Ammon's horn (tissue), 1 donor: Measurements from ENCODE around the gene PEX12.
"Not testable (repeated sequence)": the region's sequence is repeated elsewhere in the genome, so short reads cannot be mapped to it uniquely, and the experiment has no call there.

Experiments used
- DNase-seq: peaks from one replicate; pipeline ENCODE4 v3.0.0-alpha.2; 2016; ENCODE audit warnings: low spot score

Gene PEX12

GRCh38 chr17:35537601-35538141, 40.7 kb downstream of the PEX12 start, which contains the start of gene SLFN12L:
SLFN12L (minus strand) TSS chr17:35537678; CDS start chr17:35522364, 15,314 bp downstream.
- no peak for DNase-seq

GRCh38 chr17:35536664-35537171, 41.7 kb downstream of the PEX12 start:
- no peak for DNase-seq

GRCh38 chr17:35535406-35535805, 43.0 kb downstream of the PEX12 start:
- not testable (repeated sequence) for DNase-seq

GRCh38 chr17:35534576-35535093, 43.7 kb downstream of the PEX12 start:
- DNase-seq, result no peak

- DNase-seq, result no peak
Measured at GRCh38 chr17:35531160-35531559, 47.2 kb downstream of the PEX12 start.

GRCh38 chr17:35529866-35530265, 48.5 kb downstream of the PEX12 start:
- DNase-seq, result no peak

GRCh38 chr17:35529326-35529725, 49.0 kb downstream of the PEX12 start:
- DNase-seq, result not testable (repeated sequence)
